ENCODE results near the gene ZNF638. TPM values are rescaled to one million over a fixed set of nuclear protein-coding genes. Genes with fewer than 3 reads are reported as not detected.
A peak's percentile ranks its signal among the peaks of the same experiment; 100 is the strongest.
"Not testable (repeated sequence)": the region's sequence is repeated elsewhere in the genome, so short reads cannot be mapped to it uniquely, and the experiment has no call there.

ZNF638 gene
- total RNA-seq, 2 experiments from 2014 or later: 81.1 to 86.0 TPM

DNA sequence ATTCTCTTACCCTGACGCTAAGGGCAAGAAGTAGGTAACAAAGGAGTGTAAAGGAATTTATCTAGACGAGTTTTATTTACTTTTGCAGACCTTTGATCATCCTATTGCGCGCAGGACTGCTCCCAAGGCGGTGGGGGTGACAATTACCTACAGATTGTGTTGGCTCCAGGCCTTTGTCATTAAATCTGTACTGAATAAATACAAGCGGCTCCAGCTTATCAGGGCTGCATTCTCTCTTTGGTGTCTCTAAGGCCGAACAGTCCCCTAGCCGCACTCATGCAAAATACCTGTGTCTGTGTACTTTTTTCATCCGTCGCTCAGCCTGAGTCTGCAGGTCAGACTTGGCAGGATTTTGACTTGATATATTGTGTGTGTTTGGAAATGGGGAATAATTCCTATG is 63.9 kb downstream of the ZNF638 start:
- no peak for ATAC-seq
- TF ChIP-seq, protein P1, sequence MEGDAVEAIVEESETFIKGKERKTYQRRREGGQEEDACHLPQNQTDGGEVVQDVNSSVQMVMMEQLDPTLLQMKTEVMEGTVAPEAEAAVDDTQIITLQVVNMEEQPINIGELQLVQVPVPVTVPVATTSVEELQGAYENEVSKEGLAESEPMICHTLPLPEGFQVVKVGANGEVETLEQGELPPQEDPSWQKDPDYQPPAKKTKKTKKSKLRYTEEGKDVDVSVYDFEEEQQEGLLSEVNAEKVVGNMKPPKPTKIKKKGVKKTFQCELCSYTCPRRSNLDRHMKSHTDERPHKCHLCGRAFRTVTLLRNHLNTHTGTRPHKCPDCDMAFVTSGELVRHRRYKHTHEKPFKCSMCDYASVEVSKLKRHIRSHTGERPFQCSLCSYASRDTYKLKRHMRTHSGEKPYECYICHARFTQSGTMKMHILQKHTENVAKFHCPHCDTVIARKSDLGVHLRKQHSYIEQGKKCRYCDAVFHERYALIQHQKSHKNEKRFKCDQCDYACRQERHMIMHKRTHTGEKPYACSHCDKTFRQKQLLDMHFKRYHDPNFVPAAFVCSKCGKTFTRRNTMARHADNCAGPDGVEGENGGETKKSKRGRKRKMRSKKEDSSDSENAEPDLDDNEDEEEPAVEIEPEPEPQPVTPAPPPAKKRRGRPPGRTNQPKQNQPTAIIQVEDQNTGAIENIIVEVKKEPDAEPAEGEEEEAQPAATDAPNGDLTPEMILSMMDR (IDR thresholded peaks at IDR 0.05): no peak
- Mint-ChIP-seq H3K4me1 (ENCODE audit: low read depth) (peaks cover 5% of the 10 kb centered on the region), H3K27me3 (no peaks in the 10 kb centered on the region), H3K27ac (no peak overlapping the region), H3K4me3 (no peak overlapping the region), H3K9me3 (no peaks in the 10 kb centered on the region), H3K36me3 (ENCODE audit: low read depth) (peaks cover 39% of the 10 kb centered on the region)
- intact Hi-C loops (cut with micrococcal nuclease): no loop called here
- CTCF ChIA-PET: no interaction called here
- DNase-seq: no peak
- POLR2A ChIA-PET: no interaction called here

DNA sequence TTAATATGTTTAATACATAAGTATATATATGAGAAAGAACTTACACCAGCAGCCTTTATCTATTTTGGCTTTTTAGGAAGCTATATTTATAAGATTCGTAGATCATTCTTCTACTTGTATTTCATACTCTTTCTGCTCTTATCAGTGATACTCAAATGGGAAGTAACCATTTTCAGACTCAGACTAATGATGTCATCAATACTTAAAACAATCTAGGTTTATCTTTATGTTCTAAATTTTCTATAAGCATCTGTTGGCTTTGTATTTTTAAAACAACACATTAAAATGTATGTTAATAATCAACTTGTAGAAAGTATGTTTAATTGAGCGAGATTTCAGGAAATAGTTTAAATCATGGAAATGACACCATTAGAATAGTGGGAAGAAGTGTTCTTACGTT is 70.8 kb downstream of the ZNF638 start:
- H3K9me3 Mint-ChIP-seq: no peaks in the 10 kb centered on the region
- ChIA-PET POLR2A (no interaction called here), CTCF (interaction anchor here (1.0 to 1.5 kb wide), 2 partner anchors 15 to 19 kb away, joined by 3 to 4 read pairs; no protein-coding TSS in a partner anchor)
- TF ChIP-seq, protein P1 (IDR thresholded peaks at IDR 0.05): no peak
- H3K4me1 Mint-ChIP-seq (ENCODE audit: low read depth): peaks cover 5% of the 10 kb centered on the region
- peaks cover 36% of the 10 kb centered on the region for H3K36me3 Mint-ChIP-seq (ENCODE audit: low read depth)
- H3K4me3 Mint-ChIP-seq: no peak overlapping the region
- intact Hi-C loops (cut with micrococcal nuclease): no loop called here
- H3K27ac Mint-ChIP-seq: no peak overlapping the region
- no peak for ATAC-seq
- H3K27me3 Mint-ChIP-seq: no peaks in the 10 kb centered on the region
- no peak for DNase-seq

DNA sequence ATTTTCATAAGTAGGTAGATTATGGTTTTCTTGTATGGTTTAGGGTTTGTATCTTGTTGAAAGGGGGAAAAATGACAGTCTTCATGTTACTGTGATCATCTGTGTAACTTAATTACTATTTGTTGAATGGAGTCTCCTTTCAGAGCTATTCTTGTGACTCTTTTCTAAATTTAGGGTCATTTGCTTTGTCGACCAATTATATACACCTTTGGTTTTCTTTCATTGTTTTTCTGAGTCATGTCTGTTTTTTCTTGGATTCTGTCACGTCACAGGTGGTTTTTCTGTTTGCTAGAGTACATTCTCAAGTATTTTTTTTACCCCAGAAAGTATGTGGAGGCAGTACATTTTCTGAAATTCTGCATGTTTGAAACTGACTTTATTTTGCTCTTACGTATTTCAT is 78.0 kb downstream of the ZNF638 start:
- TF ChIP-seq, protein P1 (IDR thresholded peaks at IDR 0.05): no peak
- H3K27me3 Mint-ChIP-seq: no peaks in the 10 kb centered on the region
- ATAC-seq: no peak
- peak overlapping the region; percentile 41 for H3K27ac Mint-ChIP-seq
- intact Hi-C loops (cut with micrococcal nuclease): no loop called here
- H3K4me3 Mint-ChIP-seq: no peak overlapping the region
- peaks cover 5% of the 10 kb centered on the region for H3K4me1 Mint-ChIP-seq (ENCODE audit: low read depth)
- ChIA-PET POLR2A (no interaction called here), CTCF (no interaction called here)
- DNase-seq: no peak
- H3K9me3 Mint-ChIP-seq: no peaks in the 10 kb centered on the region
- H3K36me3 Mint-ChIP-seq (ENCODE audit: low read depth): peaks cover 38% of the 10 kb centered on the region

DNA sequence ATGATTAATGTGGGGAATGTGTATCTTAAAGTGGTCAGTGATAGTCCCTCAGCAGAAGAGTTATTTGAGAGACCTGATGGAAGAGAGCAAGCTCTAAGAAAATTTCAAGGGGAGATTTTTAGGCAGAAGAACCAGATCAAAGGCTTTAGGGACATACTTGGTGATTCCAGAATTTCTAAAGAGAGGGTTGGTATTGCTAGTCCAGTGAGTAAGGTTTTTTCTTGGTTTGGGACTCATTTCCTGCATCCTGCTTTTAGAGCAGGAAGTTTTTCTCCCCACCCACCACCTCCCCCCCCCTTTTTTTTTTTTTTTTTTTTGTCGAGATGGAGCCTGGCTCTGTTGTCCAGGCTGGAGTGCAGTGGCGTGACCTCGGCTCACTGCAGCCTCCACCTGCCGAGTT is 79.1 kb downstream of the ZNF638 start:
- ChIA-PET CTCF (no interaction called here), POLR2A (no interaction called here)
- ATAC-seq (no peak), DNase-seq (no peak)
- Mint-ChIP-seq H3K27ac (peak overlapping the region; percentile 5), H3K4me3 (no peak overlapping the region), H3K27me3 (no peaks in the 10 kb centered on the region), H3K36me3 (ENCODE audit: low read depth) (peaks cover 36% of the 10 kb centered on the region), H3K4me1 (ENCODE audit: low read depth) (peaks cover 5% of the 10 kb centered on the region), H3K9me3 (no peaks in the 10 kb centered on the region)
- TF ChIP-seq, protein P1 (IDR thresholded peaks at IDR 0.05): no peak
- intact Hi-C loops (cut with micrococcal nuclease): no loop called here

DNA sequence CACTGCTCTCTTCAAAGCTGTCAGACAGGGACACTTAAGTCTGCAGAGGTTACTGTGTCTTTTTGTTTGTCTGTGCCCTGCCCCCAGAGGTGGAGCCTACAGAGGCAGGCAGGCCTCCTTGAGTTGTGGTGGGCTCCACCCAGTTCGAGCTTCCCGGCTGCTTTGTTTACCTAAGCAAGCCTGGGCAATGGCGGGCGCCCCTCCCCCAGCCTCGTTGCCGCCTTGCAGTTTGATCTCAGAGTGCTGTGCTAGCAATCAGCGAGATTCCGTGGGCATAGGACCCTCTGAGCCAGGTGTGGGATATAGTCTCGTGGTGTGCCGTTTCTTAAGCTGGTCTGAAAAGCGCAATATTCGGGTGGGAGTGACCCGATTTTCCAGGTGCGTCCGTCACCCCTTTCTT is 85.3 kb downstream of the ZNF638 start:
- H3K4me1 Mint-ChIP-seq (ENCODE audit: low read depth); H3K27me3 Mint-ChIP-seq; H3K9me3 Mint-ChIP-seq; POLR2A ChIA-PET; intact Hi-C loops (cut with micrococcal nuclease); ATAC-seq; H3K36me3 Mint-ChIP-seq (ENCODE audit: low read depth); H3K27ac Mint-ChIP-seq: not testable (repeated sequence)
- H3K4me3 Mint-ChIP-seq: peak overlapping the region; percentile 73
- CTCF ChIA-PET: interaction anchor here (1.0 to 1.7 kb wide), 2 partner anchors 15 to 44 kb away, joined by 3 to 4 read pairs; no protein-coding TSS in a partner anchor
- peak; percentile 30 for DNase-seq

Data from activated CD8-positive, alpha-beta T cell treated with anti-CD3 and anti-CD28 coated beads for 36 hours (primary cell).